HG02798 (cell line): Measurements from ENCODE around the gene SAMD3.
"Not testable (repeated sequence)": the region's sequence is repeated elsewhere in the genome, so short reads cannot be mapped to it uniquely, and the experiment has no call there.

Experiments used
- ATAC-seq: cut with Tn5 transposase; IDR thresholded peaks from one replicate; pipeline ENCODE4 v1.9.1; 2021; ENCODE audit warnings: mild to moderate bottlenecking; ENCODE audit not compliant: unreplicated experiment, poor library complexity

Gene SAMD3

GRCh38 chr6:130182466-130182865 lies 40.3 kb downstream of the SAMD3 start:
- ATAC-seq: no peak

GRCh38 chr6:130178692-130179091 lies 44.1 kb downstream of the SAMD3 start:
- no peak for ATAC-seq

- ATAC-seq: no peak
Measured at GRCh38 chr6:130176378-130176777, 46.4 kb downstream of the SAMD3 start.

GRCh38 chr6:130173377-130174004 lies 49.3 kb downstream of the SAMD3 start:
- ATAC-seq: not testable (repeated sequence)

GRCh38 chr6:130170160-130170559 lies 52.6 kb downstream of the SAMD3 start:
- ATAC-seq: not testable (repeated sequence)

GRCh38 chr6:130167655-130168054 lies 55.1 kb downstream of the SAMD3 start:
- ATAC-seq: no peak

- ATAC-seq: no peak
Measured at GRCh38 chr6:130164251-130164650, 58.5 kb downstream of the SAMD3 start.

GRCh38 chr6:130163266-130163665 lies 59.5 kb downstream of the SAMD3 start:
- no peak for ATAC-seq

- ATAC-seq: no peak
Measured at GRCh38 chr6:130162421-130162820, 60.3 kb downstream of the SAMD3 start.

GRCh38 chr6:130161683-130162404 lies 60.9 kb downstream of the SAMD3 start:
- ATAC-seq: no peak

GRCh38 chr6:130159956-130160355 lies 62.8 kb downstream of the SAMD3 start:
- no peak for ATAC-seq

- ATAC-seq: no peak
Measured at GRCh38 chr6:130158548-130158947, 64.2 kb downstream of the SAMD3 start.

GRCh38 chr6:130158056-130158455 lies 64.7 kb downstream of the SAMD3 start:
- no peak for ATAC-seq

- no peak for ATAC-seq
Measured at GRCh38 chr6:130156908-130157307, 65.8 kb downstream of the SAMD3 start.

GRCh38 chr6:130152908-130153510 lies 69.7 kb downstream of the SAMD3 start:
- ATAC-seq: no peak

GRCh38 chr6:130150906-130151305 lies 71.8 kb downstream of the SAMD3 start:
- no peak for ATAC-seq

GRCh38 chr6:130149016-130149415 lies 73.7 kb downstream of the SAMD3 start:
- not testable (repeated sequence) for ATAC-seq

- no peak for ATAC-seq
Measured at GRCh38 chr6:130148181-130148580, 74.6 kb downstream of the SAMD3 start.

- ATAC-seq: no peak
Measured at GRCh38 chr6:130147111-130147510, 75.6 kb downstream of the SAMD3 start.

GRCh38 chr6:130143709-130144108 lies 79.0 kb downstream of the SAMD3 start:
- no peak for ATAC-seq

- no peak for ATAC-seq
Measured at GRCh38 chr6:130140084-130140483, 82.7 kb downstream of the SAMD3 start.

- ATAC-seq: peak; percentile 36
Measured at GRCh38 chr6:130138909-130139242, 83.9 kb downstream of the SAMD3 start.
